NOMO-1 treated with dmso at 0.1 percent for 144 hours (cell line): ENCODE results near the gene GRAP.
"Not testable (repeated sequence)": the region's sequence is repeated elsewhere in the genome, so short reads cannot be mapped to it uniquely, and the experiment has no call there.

Experiments
- DNase-seq: peaks from one replicate; lab custom pipeline; 2025; ENCODE audit not compliant: unreplicated experiment; lab: John Stamatoyannopoulos, UW

Gene GRAP

GRCh38 chr17:19046782-19047375, at the start of gene GRAP:
TSS of gene GRAP (minus strand) at chr17:19046957. CDS start at chr17:19046926, 31 bp downstream.
- not testable (repeated sequence) for DNase-seq

- not testable (repeated sequence) for DNase-seq
Observed at GRCh38 chr17:19093684-19094438, 47.1 kb upstream of the GRAP start.

DNA sequence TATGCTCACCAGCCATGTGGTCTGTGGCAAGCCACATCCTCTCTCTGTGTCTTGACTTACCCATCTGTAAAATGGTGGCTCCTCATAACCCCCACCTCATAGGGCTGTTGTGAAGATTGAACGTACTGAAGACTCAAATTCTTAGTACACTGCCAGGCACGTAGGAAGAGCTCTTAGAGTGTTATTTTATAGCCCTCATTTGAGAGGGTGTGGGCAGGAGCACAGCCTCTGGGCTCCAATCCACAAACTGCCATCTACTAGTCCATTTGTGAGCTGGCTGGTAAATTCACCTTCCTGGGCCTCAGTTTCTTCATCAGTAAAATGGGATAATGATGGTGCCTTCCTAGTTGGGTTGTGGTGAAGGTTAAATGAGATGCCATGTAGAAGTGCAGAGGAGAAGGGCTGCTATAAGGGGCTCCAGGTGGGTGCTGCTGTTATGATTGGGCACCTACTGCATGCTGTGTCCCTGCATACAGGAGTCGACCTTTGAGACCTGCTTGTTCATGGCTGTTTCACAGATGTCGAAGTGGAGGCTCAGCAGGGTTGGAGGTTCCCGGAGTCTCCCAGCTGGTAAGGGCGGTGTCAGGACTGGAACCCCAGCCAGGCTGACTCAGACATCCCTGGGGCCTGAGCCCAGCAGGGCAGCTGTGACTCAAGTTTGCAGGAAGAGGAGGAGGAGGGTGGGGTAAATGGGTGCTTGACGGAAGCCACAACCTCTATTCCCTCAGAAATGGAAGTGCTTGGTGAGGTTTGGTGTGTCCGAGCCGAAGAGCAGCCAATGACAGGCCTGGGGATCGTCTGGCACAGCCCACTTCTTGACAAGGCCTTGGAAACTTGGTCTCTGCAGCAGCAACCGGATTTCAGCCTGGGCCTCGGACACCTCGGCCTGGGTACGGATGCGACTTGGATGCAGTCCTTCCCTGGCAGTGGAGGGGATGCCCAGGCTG, 46.3 kb upstream of the GRAP start:
- not testable (repeated sequence) for DNase-seq

GRCh38 chr17:19090058-19090772, 43.5 kb upstream of the GRAP start:
- DNase-seq, result not testable (repeated sequence)

- DNase-seq, result not testable (repeated sequence)
Observed at GRCh38 chr17:19088804-19089685, 42.3 kb upstream of the GRAP start.

GRCh38 chr17:19077386-19077785, 30.6 kb upstream of the GRAP start:
- DNase-seq, result not testable (repeated sequence)

DNA sequence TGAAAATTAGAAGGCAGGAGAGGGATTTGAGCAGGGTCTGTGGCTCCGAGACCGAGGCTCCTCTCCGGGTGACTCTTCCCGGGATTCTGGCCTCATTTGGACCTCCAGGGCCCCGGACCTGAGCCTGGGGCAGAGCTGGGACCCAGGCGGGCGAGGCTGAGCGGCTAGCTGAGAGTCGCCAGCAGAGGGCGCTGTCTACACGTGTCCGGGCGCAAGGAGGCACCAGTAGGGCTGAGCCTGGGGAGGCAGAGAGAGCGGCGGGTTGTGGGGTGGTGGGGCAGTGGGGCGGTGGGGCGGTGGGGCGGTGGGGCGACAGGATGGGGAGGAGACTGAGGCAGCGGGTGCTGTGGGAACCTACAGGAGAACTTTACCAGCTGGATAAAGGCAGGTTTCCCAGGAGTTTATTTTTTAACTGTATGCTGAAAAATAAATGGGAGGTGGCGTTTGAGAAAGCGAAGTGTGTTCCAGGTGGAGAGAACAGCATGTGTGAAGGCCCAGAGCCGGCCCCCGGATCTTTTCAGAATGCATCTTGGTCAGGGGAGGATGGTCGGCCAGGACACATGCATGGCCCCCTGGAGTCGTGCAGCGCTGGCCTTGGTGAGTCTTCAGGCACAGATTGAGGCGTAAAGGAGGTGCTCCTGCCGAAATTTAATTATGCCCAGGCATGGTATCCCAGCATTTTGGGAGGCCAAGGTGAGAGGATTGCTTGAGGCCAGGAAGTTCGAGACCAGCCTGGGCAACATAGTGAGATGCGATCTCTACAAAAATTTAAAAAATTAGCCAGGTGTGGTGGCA, 29.8 kb upstream of the GRAP start:
- not testable (repeated sequence) for DNase-seq

GRCh38 chr17:19070318-19071168, 23.8 kb upstream of the GRAP start:
- not testable (repeated sequence) for DNase-seq

GRCh38 chr17:19064378-19064777, 17.6 kb upstream of the GRAP start:
- not testable (repeated sequence) for DNase-seq

GRCh38 chr17:19063326-19063956, 16.7 kb upstream of the GRAP start:
- DNase-seq, result not testable (repeated sequence)

DNA sequence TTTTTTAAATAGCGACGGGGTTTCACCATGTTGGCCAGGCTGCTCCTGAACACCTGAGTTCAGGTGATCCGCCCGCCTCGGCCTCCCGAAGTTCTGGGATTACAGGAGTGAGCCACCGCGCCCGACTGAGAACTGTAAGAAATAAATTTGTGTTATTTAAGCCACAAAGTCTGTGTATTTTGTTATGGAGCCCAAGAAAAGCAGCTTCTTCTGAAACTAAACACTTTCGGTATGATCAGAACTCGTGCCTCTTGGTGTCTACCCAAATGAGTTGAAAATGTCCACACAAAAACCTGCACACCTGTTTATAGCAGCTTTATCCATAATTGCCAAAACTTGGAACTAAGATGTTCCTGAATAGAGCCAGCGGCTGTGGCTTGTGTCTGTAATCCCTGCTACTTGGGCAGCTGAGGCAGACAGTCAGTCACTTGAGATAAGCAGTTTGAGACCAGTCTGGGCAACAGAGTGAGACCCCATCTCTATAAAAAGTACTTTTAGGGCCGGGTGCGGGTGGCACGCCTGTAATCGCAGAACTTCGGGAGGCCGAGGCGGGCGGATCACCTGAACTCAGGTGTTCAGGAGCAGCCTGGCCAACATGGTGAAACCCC, 16.1 kb upstream of the GRAP start:
- not testable (repeated sequence) for DNase-seq

GRCh38 chr17:19062009-19062717, 15.4 kb upstream of the GRAP start:
- not testable (repeated sequence) for DNase-seq

- DNase-seq, result not testable (repeated sequence)
Observed at GRCh38 chr17:19055447-19055846, 8.7 kb upstream of the GRAP start.

DNA sequence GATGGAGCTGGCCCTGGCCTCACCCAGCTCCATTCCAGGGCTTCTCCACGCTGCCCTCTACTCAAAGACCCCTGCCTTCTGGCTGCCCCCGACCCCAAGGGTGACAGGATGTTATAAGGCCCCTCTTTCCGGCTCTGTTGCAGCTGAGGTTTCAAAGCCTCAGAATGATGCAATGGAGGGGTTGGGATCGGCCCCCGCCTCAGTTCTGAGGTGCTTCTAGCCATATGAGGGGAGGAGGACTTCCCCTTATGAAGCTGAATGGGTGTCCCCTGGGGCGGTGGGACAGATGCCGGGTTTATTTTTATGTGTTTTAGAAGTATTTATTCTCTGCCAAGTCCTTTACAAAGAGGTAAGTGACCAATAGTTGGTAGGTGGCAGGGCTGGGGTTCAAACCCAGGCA, 2.1 kb upstream of the GRAP start:
- DNase-seq, result not testable (repeated sequence)

- DNase-seq, result not testable (repeated sequence)
Observed at GRCh38 chr17:19047510-19047909, 753 bp upstream of the GRAP start.

- DNase-seq, result not testable (repeated sequence)
Observed at GRCh38 chr17:19044643-19045042, 2.1 kb downstream of the GRAP start.
